Effector memory CD8-positive, alpha-beta T cell (primary cell): Measurements from ENCODE around the gene ANGEL2.

ENCODE experiments used
- ATAC-seq: fragments of 150-1000 bp; cut with Tn5 transposase; replicated peaks from 2 replicates; pipeline ENCODE4 v1.10.0; 2021; ENCODE audit warnings: mild to moderate bottlenecking, moderate library complexity
- DNase-seq, 3 experiments: peaks; one replicate each; pipeline ENCODE4 v3.0.0; 2021
- H3K27ac Mint-ChIP-seq, 2 donors: one replicate each; pipeline ENCODE4 v1.8.0; 2022; ENCODE audit warnings: mild to moderate bottlenecking in 2 of 2, mixed read lengths in 2 of 2, moderate library complexity in 2 of 2
- H3K27me3 Mint-ChIP-seq, 2 donors: one replicate each; pipeline ENCODE4 v1.8.0; 2022; ENCODE audit warnings: mixed read lengths in 2 of 2
- H3K36me3 Mint-ChIP-seq: one replicate; pipeline ENCODE4 v1.8.0; 2022; ENCODE audit warnings: mild to moderate bottlenecking, moderate library complexity, mixed read lengths; ENCODE audit not compliant: insufficient read depth
- H3K4me1 Mint-ChIP-seq, 2 donors: one replicate each; pipeline ENCODE4 v1.8.0; 2022; ENCODE audit warnings: low read depth in 2 of 2, mixed read lengths in 2 of 2
- H3K4me3 Mint-ChIP-seq, 2 donors: one replicate each; pipeline ENCODE4 v1.8.0; 2022; ENCODE audit warnings: mild to moderate bottlenecking in 2 of 2, mixed read lengths in 2 of 2, moderate library complexity in 2 of 2
- H3K9me3 Mint-ChIP-seq, 2 donors: one replicate each; pipeline ENCODE4 v1.8.0; 2022; ENCODE audit warnings: mixed read lengths in 2 of 2

Gene ANGEL2

DNA sequence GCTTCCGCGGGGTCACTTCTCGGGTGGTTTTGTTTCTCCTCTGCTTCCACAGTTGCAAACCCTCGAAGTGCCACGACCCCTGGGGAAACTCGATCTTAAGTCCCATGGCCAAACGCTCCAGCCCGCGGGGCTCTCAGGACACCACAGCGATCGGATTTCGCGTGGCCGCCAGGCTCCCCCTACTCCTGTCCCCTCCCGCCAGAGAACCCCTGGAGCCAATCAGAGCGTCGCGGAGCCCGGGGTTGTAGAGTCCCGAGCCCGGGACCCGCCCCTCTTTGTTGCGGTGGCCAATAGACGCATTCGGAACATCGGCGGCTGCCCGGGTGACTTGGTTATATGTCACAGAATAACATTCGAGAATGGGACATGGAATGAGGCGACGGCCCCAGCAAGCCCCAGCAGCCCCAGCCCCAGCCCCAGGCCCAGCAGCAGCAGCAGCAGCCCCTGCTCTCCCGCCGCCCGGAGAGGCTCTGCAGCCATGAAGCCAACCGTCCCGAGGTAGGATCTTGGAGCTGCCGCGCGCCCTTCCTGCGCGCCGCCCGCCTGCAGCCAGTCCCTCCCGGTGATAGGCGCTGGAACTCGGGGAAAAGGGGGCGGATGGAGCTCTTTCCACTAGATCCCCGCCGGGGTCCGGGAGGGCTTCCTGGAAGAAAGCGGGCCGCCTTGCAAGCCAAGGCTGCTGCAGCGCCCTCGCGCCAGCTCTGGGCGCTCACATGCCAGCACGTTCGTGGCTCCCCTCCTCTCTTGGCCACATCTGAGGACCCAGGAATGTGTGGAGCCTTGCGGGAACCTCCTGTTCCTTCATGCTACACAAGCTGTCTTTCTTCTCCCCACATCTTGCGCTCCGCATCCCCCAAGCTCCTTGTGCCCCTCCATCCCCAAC, 65.2 kb downstream of the ANGEL2 start, which contains the start of gene VASH2:
Gene VASH2, plus strand, starts transcription at position 299 of the 883 bp plus-strand sequence. CDS start 1,002 bp downstream, outside the sequence.
- no peaks in the 10 kb centered on the region for H3K9me3 Mint-ChIP-seq
- ATAC-seq (peak; percentile 83), DNase-seq (peak; percentile 3 to 17 (median 7))
- peaks cover 0 to 14% of the 10 kb centered on the region in 2 donors for H3K4me1 Mint-ChIP-seq
- no peaks in the 10 kb centered on the region for H3K36me3 Mint-ChIP-seq
- peaks cover 47 to 80% of the 10 kb centered on the region in 2 donors for H3K27me3 Mint-ChIP-seq
- no peak within 1 kb of the TSS for H3K27ac Mint-ChIP-seq
- peak within 1 kb of the TSS; percentile 58 to 78 for H3K4me3 Mint-ChIP-seq

DNA sequence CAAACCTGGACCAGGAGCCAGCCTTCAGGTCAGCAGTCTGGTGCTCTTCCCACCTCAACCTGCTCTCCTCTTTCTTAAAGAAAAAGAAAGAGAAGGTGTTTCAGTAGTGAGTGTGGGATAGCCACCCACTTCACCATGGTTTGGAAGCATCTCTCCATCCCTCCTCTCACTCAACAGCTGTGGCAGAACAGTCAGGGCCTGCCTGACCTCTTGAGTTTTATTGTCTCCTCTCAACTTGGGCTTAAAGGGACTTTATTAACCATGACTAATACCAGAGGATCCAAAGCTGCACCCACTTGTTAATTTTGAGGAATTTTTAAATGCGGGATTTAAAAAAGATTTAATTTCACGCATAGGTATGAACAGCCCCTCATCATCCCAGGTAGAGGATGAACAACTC, 65.9 kb downstream of the ANGEL2 start:
- H3K9me3 Mint-ChIP-seq, result no peaks in the 10 kb centered on the region
- DNase-seq (no peak), ATAC-seq (no peak)
- peaks cover 0 to 14% of the 10 kb centered on the region in 2 donors for H3K4me1 Mint-ChIP-seq
- H3K27me3 Mint-ChIP-seq, result peaks cover 42 to 81% of the 10 kb centered on the region in 2 donors
- no peaks in the 10 kb centered on the region for H3K36me3 Mint-ChIP-seq
- H3K27ac Mint-ChIP-seq, result no peak overlapping the region
- H3K4me3 Mint-ChIP-seq, result peak overlapping the region; percentile 58 to 78

GRCh38 chr1:212946872-212947271, 68.8 kb downstream of the ANGEL2 start:
- Mint-ChIP-seq H3K4me1 (peaks cover 0 to 10% of the 10 kb centered on the region in 2 donors), H3K27me3 (peaks cover 18 to 53% of the 10 kb centered on the region in 2 donors), H3K9me3 (no peaks in the 10 kb centered on the region), H3K36me3 (no peaks in the 10 kb centered on the region), H3K4me3 (no peak overlapping the region), H3K27ac (no peak overlapping the region)
- DNase-seq (no peak), ATAC-seq (no peak)

DNA sequence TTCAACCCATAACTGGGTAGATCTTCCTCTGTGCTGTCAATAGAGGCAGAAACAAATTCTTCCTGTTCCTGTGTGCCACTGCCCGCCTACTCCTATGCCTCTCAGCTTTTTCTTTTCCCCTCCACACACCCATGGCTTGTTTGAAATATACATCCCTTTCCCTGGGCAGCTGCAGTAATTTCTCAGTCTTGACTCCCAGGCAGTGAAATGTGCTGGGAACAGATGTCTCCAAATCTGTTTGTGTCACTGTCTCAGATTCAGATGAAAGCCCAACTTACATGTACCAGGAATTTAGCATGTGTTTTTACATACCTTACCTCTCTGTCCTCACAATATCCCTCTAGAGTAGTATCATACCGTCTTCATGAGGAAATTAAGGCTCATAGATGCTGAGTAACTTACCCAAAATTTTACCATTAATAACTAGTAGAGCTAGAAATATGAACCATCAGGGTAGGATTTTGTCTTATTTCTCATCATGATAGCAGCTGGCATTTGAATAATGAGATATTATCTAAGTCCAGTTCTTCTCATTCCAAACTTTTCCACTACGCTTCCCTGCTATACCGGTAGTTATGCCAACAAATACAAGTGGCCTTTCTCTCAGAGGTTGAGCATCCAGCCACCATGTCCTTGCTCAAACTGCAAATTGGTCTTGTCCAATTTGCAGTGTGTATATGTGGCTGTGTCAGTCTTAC, 70.1 kb downstream of the ANGEL2 start:
- no peak overlapping the region for H3K27ac Mint-ChIP-seq
- no peaks in the 10 kb centered on the region for H3K36me3 Mint-ChIP-seq
- H3K4me3 Mint-ChIP-seq, result no peak overlapping the region
- DNase-seq, result no peak
- H3K9me3 Mint-ChIP-seq, result no peaks in the 10 kb centered on the region
- H3K4me1 Mint-ChIP-seq, result peaks cover 0 to 5% of the 10 kb centered on the region in 2 donors
- peaks cover 20 to 51% of the 10 kb centered on the region in 2 donors for H3K27me3 Mint-ChIP-seq
- no peak for ATAC-seq

- ATAC-seq (no peak), DNase-seq (no peak)
- no peak overlapping the region for H3K4me3 Mint-ChIP-seq
- peaks cover 14 to 46% of the 10 kb centered on the region in 2 donors for H3K27me3 Mint-ChIP-seq
- H3K36me3 Mint-ChIP-seq, result no peaks in the 10 kb centered on the region
- H3K9me3 Mint-ChIP-seq, result no peaks in the 10 kb centered on the region
- no peak overlapping the region for H3K27ac Mint-ChIP-seq
- H3K4me1 Mint-ChIP-seq, result peaks cover 0 to under 1% of the 10 kb centered on the region in 2 donors
Observed at GRCh38 chr1:212945056-212945455, 70.6 kb downstream of the ANGEL2 start.

- ATAC-seq (no peak), DNase-seq (no peak)
- Mint-ChIP-seq H3K36me3 (no peaks in the 10 kb centered on the region), H3K4me1 (no peaks in the 10 kb centered on the region), H3K4me3 (no peak overlapping the region), H3K27me3 (peaks cover 12 to 39% of the 10 kb centered on the region in 2 donors), H3K9me3 (no peaks in the 10 kb centered on the region), H3K27ac (no peak overlapping the region)
Observed at GRCh38 chr1:212944229-212944901, 71.3 kb downstream of the ANGEL2 start.

DNA sequence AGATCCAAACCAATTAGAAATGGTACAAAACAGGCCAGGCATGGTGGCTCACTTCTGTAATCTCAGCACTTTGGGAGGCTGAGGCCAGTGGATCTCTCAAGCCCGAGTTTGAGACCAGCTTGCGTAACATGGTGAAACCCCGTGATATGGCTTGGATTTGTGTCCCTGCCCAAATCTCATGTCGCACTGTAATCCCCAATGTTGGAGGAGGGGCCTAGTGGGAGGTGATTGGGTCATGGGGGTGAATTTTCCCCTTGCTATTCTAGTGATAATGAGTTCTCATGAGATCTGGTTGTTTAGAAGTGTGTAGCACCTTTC, 72.3 kb downstream of the ANGEL2 start:
- ATAC-seq (no peak), DNase-seq (no peak)
- Mint-ChIP-seq H3K4me1 (no peaks in the 10 kb centered on the region), H3K27me3 (peaks cover 12 to 29% of the 10 kb centered on the region in 2 donors), H3K27ac (no peak overlapping the region), H3K36me3 (no peaks in the 10 kb centered on the region), H3K9me3 (no peaks in the 10 kb centered on the region), H3K4me3 (no peak overlapping the region)

DNA sequence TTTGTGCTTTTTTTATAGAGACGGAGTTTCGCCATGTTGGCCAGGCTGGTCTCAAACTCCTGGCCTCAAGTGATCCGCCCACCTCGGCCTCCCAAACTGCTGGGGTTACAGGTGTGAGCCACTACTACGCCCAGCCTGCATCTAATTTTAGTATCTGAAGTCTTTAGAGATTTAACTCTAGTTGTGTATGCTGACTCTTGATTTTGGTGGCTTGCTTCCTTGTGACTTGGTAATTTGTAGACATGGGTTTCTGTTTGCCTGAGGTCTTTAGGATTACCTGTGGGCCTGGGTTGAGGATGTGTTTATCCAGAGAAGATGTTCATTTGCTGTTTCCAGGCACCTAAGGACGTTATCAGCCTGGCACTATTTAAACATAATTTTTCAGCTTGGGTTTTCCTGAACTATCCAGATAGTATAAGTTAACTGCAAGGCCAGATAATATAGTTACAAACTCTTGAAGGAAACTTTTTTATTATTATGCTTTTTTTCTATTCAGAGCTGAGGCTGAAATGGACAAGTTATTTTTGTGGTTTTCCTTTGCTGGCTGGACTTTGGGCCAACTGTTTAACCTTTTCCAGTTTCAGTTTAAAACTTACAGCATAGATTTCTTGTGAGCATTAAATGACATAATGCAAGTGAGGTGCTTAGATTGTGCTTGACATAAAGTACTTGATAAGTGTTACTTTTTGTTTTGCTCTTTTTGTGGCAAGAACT, 72.8 kb downstream of the ANGEL2 start:
- H3K36me3 Mint-ChIP-seq, result no peaks in the 10 kb centered on the region
- DNase-seq (no peak), ATAC-seq (no peak)
- peaks cover 12 to 28% of the 10 kb centered on the region in 2 donors for H3K27me3 Mint-ChIP-seq
- no peaks in the 10 kb centered on the region for H3K9me3 Mint-ChIP-seq
- H3K4me1 Mint-ChIP-seq, result no peaks in the 10 kb centered on the region
- no peak overlapping the region for H3K4me3 Mint-ChIP-seq
- no peak overlapping the region for H3K27ac Mint-ChIP-seq
